ENCODE measurements around the gene RBM26. TPM values are rescaled to one million over a fixed set of nuclear protein-coding genes. Genes with fewer than 3 reads are reported as not detected.

The RBM26 gene
- total and polyA plus RNA-seq, 2 of the 4 experiments (the other 2 are of a cell fraction) = 17.6 to 18.1 TPM

DNA sequence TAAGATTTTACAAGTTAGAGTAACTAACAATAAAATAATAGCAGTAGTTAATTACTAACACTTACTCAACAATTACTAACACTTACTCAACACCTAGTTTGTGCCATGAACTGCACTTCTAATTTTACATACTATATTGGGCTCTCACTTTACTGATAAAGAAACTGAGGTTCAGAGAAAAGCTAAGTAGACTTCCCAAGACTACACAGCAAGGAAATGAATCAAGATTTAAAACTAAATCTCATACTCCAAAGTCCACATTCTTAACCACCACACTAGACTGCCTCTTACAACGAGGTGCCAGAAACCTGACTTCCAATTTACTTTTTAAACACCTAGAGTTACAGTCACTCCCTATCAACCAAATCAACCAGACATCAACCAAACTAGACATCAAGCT is 25.1 kb downstream of the RBM26 start:
- in situ Hi-C loops (cut with MboI; ENCODE audit: low sequenced_read_pairs) (no loop called here), intact Hi-C loops (cut with micrococcal nuclease) (no loop called here), dilution Hi-C loops (cut with HindIII; ENCODE audit: low sequenced_read_pairs, unreplicated experiment) (no loop called here)
- Histone ChIP-seq H2AFZ (replicated peaks; ENCODE audit: low read length, poor library complexity) (no peak overlapping the region), H2BK20ac (ENCODE audit: low read depth, low read length) (no peak overlapping the region), H3K27ac (ENCODE audit: insufficient read depth, low read length) (no peak overlapping the region), H3K9me1 (ENCODE audit: insufficient read depth, low read length) (peaks cover under 1% of the 10 kb centered on the region; the same call in 1 of the 2 replicates), H3K4me2 (ENCODE audit: low read depth, low read length) (no peak overlapping the region), H3K9ac (ENCODE audit: low read depth, low read length) (no peak overlapping the region), H3K4me1 (ENCODE audit: control insufficient read depth, insufficient read depth, low read length) (peaks cover 3% of the 10 kb centered on the region; the same call in 1 of the 2 replicates), H3K36me3 (ENCODE audit: control insufficient read depth, insufficient read depth, low read length) (peaks cover 18% of the 10 kb centered on the region), H3K27me3 (ENCODE audit: control insufficient read depth, insufficient read depth, low read length) (no peaks in the 10 kb centered on the region), H3K79me1 (ENCODE audit: low read depth in 1 of 2, low read length in 2 of 2) (peaks cover 24 to 33% of the 10 kb centered on the region in 2 experiments), H3K56ac (ENCODE audit: extremely low read depth, insufficient read depth, low read length) (no peak overlapping the region), H4K91ac (ENCODE audit: insufficient read depth, low read depth, low read length) (no peak overlapping the region), H3K14ac (replicated peaks; ENCODE audit: low read depth, low read length) (no peak overlapping the region), H3K23ac (ENCODE audit: low read depth, low read length) (no peak overlapping the region), H3K4ac (ENCODE audit: low read depth, low read length) (no peak overlapping the region), H2BK120ac (ENCODE audit: low read depth, low read length) (no peak overlapping the region), H4K5ac (ENCODE audit: low read depth, low read length) (no peak overlapping the region), H3K9me3 (ENCODE audit: control insufficient read depth, insufficient read depth, low read length) (no peaks in the 10 kb centered on the region), H2BK15ac (ENCODE audit: low read depth, low read length) (no peak overlapping the region), H3K4me3 (ENCODE audit: insufficient read depth, low read depth, low read length) (no peak overlapping the region), H2AK9ac (replicated peaks; ENCODE audit: low read depth, low read length, poor library complexity) (no peak overlapping the region), H4K8ac (ENCODE audit: low read depth in 2 of 2, low read length in 2 of 2) (no peak overlapping the region), H2AK5ac (ENCODE audit: low read depth, low read length) (no peak overlapping the region), H2BK5ac (ENCODE audit: low read depth, low read length, poor library complexity, severe bottlenecking) (no peak overlapping the region), H4K20me1 (ENCODE audit: insufficient read depth, low read length) (peaks cover 9% of the 10 kb centered on the region), H3K18ac (ENCODE audit: low read depth, low read length) (no peak overlapping the region)
- CTCF ChIA-PET = interaction anchor here (0.8 to 1.7 kb wide), 3 partner anchors 10 to 43 kb away, joined by 3 to 6 read pairs (median 3); no protein-coding TSS in a partner anchor
- no CpG with 5 or more reads among the region's 1 CpG for WGBS, 2 experiments (ENCODE audit: extremely low coverage in 2 of 2, insufficient read length in 1 of 2)
- DNase-seq = no peak
- no peak for TF ChIP-seq CHD1 (IDR thresholded peaks at IDR 0.05; ENCODE audit: low read depth, low read length)
- BruUV-seq (replicated peaks) = no TSS peak
- POLR2A ChIA-PET (ENCODE audit: unreplicated experiment) = interaction anchor here (0.5 kb wide), 1 partner anchor 681 kb away, joined by 3 read pairs; no protein-coding TSS in a partner anchor
- no peak for ATAC-seq (ENCODE audit: low read depth)

All from IMR-90 (cell line).